HepG2 (cell line): ENCODE results near the gene ABHD1. TPM values are rescaled to one million over a fixed set of nuclear protein-coding genes. Genes with fewer than 3 reads are reported as not detected.
A peak's percentile ranks its signal among the peaks of the same experiment; 100 is the strongest.

Source experiments
- HHEX ChIP-seq: IDR thresholded peaks from 2 replicates; pipeline ENCODE4 v1.6.1; 2016; ENCODE audit warnings: control low read depth
- HOXD1 ChIP-seq: sonication (generic); formaldehyde crosslinking; IDR thresholded peaks from 2 replicates; pipeline ENCODE4 v1.5.0; 2020; ENCODE audit warnings: missing genetic modification reagents
- ZFP41 ChIP-seq: sonication (generic); formaldehyde crosslinking; IDR thresholded peaks from 2 replicates; pipeline ENCODE4 v1.4.0; 2020; ENCODE audit warnings: mild to moderate bottlenecking, missing genetic modification reagents, borderline replicate concordance
- ZNF788 ChIP-seq: sonication (generic); formaldehyde crosslinking; IDR thresholded peaks from 2 replicates; pipeline ENCODE4 v1.5.0; 2020; ENCODE audit warnings: mild to moderate bottlenecking, missing genetic modification reagents, borderline replicate concordance
- polyA plus RNA-seq, 8 experiments: library from polyadenylated mRNA; depleted of rRNA in 3 of 8; stranded (reverse) in 7 of 8; unstranded in 1 of 8; fragments of >200 nt; fragmentation: Illumina TruSeq in 4 of 8; extraction: Trizol in 4 of 8; gene quantifications; 2 replicates each; pipeline versions ENCODE4 v1.2.1 to v1.2.3, GENCODE V29; 2011 to 2016; ENCODE audit warnings: low read depth in 4 of 8, missing spikeins in 1 of 8, mixed read lengths in 1 of 8; ENCODE audit not compliant: insufficient read depth in 1 of 8
- total RNA-seq, 5 experiments: library from RNA; depleted of rRNA; stranded (reverse); fragments of >200 nt; fragmentation: Illumina TruSeq; extraction: Trizol; gene quantifications; 2 replicates each; pipeline ENCODE4 v1.2.3, GENCODE V29; 2016; ENCODE audit warnings: low read depth in 1 of 5
- TF ChIP-seq, protein P1 (sequence below): sonication (generic); formaldehyde crosslinking; conservative IDR thresholded peaks from 2 replicates; pipeline ENCODE4 v1.4.0; 2020; ENCODE audit warnings: missing genetic modification reagents
- TF ChIP-seq, protein P2 (sequence below): sonication (generic); formaldehyde crosslinking; IDR thresholded peaks from 2 replicates; pipeline ENCODE4 v1.4.0; 2020; ENCODE audit warnings: missing genetic modification reagents

Gene ABHD1
- total and polyA plus RNA-seq, 2 of the 13 experiments (the other 11 are each of a cell fraction or from before 2014, with no cell fraction given), result 0.04 to 0.81 TPM

DNA sequence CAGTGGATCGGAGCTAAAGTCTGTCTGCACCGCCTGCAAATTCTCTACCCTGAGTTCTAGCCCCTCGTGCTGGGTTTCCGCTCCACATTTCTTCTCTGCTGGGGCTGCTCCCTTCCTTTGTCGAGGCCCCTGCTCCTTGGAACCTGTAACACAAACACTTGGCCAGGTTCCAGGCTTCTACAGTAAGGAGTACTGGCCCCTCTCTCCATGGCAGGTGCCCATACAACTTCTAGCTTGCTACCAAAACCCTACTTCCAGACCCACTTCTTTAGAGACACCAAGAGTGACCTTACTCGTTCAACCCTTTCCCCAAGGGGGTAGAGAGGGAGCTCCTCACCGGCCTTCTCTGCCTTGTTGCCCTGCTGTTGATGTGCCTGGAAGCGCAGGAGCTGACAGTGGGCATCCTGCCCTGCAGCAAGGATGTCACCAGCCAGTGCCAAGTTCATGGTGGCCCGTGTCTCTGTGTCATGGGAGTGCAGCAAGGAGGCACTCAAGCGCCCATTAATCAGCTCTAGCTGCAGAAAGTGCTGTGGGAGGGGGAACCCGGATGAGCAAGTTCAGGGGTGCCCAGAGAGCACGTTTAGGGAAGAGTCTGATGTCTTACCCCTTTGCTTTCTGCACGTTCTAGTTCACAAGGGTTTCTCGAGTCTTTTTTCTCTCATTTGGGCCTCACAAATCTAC lies 9.7 kb downstream of the ABHD1 start (continued):
- no peak for TF ChIP-seq HOXD1 (CRISPR knock-in tag)
- TF ChIP-seq, protein P1, sequence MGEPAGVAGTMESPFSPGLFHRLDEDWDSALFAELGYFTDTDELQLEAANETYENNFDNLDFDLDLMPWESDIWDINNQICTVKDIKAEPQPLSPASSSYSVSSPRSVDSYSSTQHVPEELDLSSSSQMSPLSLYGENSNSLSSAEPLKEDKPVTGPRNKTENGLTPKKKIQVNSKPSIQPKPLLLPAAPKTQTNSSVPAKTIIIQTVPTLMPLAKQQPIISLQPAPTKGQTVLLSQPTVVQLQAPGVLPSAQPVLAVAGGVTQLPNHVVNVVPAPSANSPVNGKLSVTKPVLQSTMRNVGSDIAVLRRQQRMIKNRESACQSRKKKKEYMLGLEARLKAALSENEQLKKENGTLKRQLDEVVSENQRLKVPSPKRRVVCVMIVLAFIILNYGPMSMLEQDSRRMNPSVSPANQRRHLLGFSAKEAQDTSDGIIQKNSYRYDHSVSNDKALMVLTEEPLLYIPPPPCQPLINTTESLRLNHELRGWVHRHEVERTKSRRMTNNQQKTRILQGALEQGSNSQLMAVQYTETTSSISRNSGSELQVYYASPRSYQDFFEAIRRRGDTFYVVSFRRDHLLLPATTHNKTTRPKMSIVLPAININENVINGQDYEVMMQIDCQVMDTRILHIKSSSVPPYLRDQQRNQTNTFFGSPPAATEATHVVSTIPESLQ (CRISPR knock-in tag), result no peak
- TF ChIP-seq ZNF788 (CRISPR knock-in tag), result peak; percentile 66; the same call in 1 of the 2 replicates
- no peak for TF ChIP-seq HHEX (CRISPR knock-in tag)
- TF ChIP-seq, protein P2, sequence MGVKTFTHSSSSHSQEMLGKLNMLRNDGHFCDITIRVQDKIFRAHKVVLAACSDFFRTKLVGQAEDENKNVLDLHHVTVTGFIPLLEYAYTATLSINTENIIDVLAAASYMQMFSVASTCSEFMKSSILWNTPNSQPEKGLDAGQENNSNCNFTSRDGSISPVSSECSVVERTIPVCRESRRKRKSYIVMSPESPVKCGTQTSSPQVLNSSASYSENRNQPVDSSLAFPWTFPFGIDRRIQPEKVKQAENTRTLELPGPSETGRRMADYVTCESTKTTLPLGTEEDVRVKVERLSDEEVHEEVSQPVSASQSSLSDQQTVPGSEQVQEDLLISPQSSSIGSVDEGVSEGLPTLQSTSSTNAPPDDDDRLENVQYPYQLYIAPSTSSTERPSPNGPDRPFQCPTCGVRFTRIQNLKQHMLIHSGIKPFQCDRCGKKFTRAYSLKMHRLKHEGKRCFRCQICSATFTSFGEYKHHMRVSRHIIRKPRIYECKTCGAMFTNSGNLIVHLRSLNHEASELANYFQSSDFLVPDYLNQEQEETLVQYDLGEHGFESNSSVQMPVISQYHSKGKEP (CRISPR knock-in tag), result no peak
- TF ChIP-seq ZFP41 (CRISPR knock-in tag), result no peak
